Measurements from ENCODE around the gene BAIAP3.

Gene BAIAP3

DNA sequence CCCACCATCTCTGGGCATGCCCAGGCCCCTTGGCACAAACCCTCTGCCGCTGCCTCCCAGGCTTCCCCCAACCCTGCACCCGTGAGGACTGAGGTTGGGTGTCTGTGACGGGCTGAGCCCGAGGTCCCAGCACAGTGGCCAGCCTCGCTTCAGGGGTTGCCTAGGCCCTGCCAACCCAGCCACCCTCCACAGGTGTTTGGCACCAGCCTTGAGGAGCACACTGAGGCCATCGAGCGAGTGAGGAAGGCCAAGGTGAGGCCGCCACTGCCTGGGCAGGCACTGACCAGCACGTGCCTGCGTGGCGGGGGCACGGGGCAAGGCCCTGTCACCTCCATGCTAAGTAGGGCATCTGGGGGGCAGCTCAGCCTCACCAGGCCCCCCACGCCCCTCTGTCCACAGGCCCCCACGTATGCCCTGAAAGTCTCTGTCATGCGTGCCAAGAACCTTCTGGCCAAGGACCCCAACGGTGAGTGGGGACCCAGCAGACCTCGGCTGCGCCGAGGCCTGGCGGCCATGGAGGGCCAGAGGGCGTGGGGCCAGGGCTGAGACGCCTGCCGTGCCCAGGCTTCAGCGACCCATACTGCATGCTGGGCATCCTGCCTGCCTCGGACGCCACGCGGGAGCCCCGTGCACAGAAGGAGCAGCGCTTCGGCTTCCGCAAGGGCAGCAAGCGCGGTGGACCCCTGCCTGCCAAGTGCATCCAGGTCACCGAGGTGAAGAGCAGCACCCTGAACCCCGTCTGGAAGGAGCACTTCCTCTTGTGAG, 7.5 kb downstream of the BAIAP3 start:
- no peak for DNase-seq (ENCODE audit: low spot score)
- no peak for TF ChIP-seq CTCF (IDR thresholded peaks at IDR 0.05)
- no peak overlapping the region for H3K27ac ChIP-seq
- no peak overlapping the region for H3K4me3 ChIP-seq

- Histone ChIP-seq H3K4me3 (no peak overlapping the region), H3K27ac (no peak overlapping the region)
- DNase-seq (ENCODE audit: low spot score): no peak
- TF ChIP-seq CTCF (IDR thresholded peaks at IDR 0.05): no peak
Measured at GRCh38 chr16:1341495-1342420, 8.3 kb downstream of the BAIAP3 start.

DNA sequence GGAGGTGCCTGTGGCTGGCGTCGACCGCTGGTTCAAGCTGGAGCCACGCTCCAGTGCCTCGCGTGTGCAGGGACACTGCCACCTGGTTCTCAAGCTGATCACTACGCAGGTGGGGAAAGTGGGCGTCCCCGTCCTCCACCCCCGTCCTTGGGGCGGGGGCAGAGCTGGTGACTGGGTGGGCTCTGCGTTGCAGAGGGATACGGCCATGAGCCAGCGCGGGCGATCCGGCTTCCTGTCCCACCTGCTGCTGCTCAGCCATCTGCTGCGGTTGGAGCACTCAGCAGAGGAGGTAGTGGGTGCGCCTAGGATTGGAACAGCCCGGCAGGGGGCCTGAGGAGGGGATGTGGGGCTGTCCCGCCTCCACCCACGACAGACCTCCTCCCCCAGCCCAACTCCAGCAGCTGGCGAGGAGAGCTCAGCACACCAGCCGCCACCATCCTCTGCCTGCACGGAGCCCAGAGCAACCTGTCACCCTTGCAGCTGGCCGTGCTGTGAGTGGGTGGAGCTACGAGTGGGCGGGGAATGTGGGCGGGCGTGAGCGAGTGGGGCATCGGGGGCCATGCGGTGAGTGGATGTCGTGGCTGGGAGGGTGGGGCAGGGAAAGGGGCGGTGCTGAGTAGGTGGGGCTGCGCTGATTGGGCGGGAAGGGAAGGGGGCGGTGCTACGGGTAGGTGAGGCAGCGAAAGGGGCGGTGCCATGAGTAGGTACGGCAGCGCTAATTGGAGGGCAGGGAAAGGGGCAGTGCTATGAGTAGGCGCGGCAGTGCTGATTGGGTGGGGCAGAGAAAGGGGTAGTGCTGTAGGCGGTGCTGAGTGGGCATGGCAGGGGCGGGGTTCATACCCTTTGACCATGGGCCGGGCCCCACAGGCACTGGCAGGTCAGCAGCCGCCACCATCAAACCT, 9.3 kb downstream of the BAIAP3 start:
- Histone ChIP-seq H3K27ac (no peak overlapping the region), H3K4me3 (peak overlapping the region; percentile 53)
- DNase-seq (ENCODE audit: low spot score): peak; percentile 85
- no peak for TF ChIP-seq CTCF (IDR thresholded peaks at IDR 0.05)

DNA sequence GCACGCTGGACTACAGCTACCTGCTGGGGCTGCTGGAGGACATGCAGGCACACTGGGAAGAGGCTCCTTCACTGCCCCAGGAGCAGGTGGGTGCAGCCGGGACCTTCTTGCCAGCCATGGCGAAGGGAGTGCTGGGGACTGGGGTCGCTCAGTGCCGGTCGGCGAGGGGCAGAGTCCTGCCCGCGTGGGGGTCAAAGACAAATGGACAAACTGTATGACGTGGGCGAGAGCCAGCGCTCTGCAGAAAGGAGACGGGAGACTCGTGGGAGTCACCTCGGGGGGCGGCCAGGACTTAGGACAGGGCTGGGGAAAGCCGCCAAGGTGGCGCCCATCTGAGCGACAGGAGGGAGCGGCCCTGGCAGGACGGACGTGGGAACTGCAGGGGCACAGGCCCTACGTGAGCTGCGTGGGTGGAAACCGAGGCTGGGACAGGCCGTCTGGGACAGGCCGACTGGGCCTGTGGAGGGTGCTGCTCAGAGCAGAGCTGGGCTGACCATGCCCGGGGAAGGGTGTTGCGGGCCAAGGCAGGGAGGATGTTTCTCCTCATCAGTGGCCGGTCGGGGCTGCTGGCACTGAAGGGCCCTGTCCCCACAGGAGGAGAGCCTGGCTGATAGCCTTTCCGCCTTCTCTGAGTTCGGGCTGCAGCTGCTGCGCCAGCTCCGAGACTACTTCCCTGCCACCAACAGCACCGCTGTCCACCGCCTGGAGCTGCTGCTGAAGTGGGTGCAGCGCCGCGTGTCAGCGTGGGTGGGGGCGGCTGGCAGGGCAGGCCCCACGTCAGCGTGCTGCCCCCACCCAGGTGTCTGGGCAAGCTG, 10.2 kb downstream of the BAIAP3 start:
- peak overlapping the region; percentile 53 for H3K4me3 ChIP-seq
- no peak for TF ChIP-seq CTCF (IDR thresholded peaks at IDR 0.05)
- H3K27ac ChIP-seq: no peak overlapping the region
- no peak for DNase-seq (ENCODE audit: low spot score)

DNA sequence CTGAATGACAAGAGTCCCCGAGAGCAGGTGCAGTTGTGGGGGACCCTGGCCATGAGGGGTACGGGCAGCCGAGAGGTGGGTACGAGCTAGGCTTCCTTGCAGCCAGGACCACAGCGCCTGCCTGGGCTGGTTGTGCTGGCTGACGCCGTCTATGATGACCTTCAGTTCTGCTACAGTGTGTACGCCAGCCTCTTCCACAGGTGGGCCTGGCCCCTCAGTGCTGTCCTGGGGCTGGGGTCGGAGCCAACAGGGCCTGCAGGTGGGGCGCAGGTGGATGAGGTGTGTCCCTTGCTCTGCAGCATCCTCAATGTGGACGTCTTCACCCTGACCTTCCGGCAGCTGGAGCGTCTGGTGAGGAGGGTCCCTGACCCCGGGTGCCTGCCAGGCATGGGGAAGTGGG, 11.1 kb downstream of the BAIAP3 start:
- DNase-seq (ENCODE audit: low spot score): no peak
- no peak for TF ChIP-seq CTCF (IDR thresholded peaks at IDR 0.05)
- Histone ChIP-seq H3K4me3 (no peak overlapping the region), H3K27ac (no peak overlapping the region)

- H3K27ac ChIP-seq: no peak overlapping the region
- no peak overlapping the region for H3K4me3 ChIP-seq
- no peak for TF ChIP-seq CTCF (IDR thresholded peaks at IDR 0.05)
- no peak for DNase-seq (ENCODE audit: low spot score)
Measured at GRCh38 chr16:1345087-1345486, 11.6 kb downstream of the BAIAP3 start.
